ENCODE data around the gene BHLHE23.
"Not testable (repeated sequence)": the region's sequence is repeated elsewhere in the genome, so short reads cannot be mapped to it uniquely, and the experiment has no call there.

BHLHE23 gene

DNA sequence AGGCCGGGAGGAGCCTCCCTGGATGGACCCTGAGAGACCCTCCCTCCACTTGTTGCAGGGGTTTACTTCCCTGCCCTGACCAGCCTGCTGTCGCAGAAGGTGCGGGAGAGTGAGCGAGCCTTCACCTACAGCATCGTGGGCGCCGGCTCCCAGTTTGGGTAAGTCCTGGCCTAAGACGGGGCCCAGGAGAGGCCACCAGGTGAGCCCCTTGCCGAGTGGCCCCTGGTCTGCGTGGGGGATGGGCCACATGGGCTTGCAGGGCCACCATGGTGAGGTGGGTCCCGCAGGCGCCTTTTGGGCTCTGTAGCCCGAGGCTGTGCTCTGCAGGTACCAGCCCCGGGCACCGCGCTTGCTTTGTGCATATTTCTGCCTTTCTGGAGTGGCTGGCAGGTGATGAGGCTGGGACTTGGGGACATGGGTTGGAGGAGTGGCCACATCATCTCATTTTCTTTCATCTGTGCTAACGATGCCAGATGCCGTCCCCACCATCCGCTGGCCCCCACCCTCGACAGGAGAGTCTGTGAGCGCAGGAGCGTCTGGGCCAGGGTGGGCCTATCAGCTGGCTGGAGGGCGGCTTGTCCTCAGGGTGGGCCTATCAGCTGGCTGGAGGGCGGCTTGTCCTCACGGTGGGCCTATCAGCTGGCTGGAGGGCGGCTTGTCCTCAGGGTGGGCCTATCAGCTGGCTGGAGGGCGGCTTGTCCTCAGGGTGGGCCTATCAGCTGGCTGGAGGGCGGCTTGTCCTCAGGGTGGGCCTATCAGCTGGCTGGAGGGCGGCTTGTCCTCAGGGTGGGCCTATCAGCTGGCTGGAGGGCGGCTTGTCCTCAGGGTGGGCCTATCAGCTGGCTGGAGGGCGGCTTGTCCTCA, 46.1 kb downstream of the BHLHE23 start:
- not testable (repeated sequence) for DNase-seq (ENCODE audit: low read depth)

DNA sequence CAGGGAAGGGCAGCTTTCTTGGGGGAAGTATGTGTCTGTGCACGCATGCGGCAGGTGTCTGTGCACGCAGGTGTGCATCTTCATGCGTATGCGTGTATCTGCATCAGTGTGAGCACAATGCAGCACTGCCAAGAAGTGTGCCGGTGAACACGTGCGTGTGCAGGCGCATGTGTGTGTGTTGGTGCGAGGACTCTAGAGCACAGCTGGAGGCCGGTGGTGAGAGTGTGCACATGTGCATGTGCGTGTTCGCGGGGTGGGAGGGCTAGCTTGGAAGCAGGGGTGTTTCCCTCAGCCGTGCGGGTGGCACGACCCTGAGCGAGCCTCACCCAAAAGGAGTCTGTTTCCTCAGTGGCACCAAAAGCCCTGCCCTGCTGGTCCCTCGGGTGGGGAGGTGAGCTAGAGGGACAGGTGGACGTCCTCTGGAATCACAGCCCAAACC, 46.7 kb downstream of the BHLHE23 start:
- no peak for DNase-seq (ENCODE audit: low read depth)

DNA sequence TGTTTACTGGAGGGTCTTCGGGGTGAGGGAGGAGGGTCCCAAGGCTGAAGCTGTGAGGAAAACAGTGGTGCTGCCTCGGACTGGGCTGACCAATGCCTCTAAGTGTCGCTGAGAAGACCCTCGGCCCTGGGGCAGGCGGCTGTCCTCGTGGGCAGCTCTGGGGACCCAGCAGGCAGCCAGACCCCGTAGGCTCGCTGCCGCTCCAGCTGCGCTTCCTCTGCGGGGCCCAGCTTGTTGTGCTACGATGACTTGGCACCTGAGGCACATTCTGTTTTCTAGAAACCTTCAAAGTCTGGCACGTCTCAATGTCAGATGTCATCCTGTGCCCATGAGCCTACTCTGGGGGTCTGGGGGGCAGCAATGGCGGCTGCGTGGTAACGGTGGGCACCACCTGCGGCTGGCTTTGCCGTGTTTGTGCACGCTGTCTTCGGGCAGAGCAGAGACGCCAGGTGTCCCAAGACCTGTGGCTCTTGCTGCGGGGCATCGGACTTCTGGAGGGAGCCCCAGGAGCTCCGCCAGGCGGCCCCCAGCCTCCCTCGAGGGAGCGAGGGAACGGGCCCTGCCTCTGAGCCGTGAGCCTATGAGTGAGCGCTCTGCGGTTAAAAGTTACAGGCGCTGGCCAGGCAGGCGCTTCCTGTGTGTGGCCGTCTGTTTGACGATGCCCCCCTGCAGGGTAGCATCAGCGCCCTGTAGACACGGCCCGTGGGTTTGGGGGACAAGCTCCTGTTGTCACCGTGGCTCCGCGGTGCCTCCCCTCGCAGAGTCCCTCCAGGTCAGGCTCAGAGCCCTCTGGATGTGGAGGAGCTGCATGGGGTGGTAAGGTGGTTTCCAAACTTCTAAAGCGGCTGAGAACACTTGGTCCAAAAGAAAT, 47.4 kb downstream of the BHLHE23 start:
- no peak for DNase-seq (ENCODE audit: low read depth)

DNA sequence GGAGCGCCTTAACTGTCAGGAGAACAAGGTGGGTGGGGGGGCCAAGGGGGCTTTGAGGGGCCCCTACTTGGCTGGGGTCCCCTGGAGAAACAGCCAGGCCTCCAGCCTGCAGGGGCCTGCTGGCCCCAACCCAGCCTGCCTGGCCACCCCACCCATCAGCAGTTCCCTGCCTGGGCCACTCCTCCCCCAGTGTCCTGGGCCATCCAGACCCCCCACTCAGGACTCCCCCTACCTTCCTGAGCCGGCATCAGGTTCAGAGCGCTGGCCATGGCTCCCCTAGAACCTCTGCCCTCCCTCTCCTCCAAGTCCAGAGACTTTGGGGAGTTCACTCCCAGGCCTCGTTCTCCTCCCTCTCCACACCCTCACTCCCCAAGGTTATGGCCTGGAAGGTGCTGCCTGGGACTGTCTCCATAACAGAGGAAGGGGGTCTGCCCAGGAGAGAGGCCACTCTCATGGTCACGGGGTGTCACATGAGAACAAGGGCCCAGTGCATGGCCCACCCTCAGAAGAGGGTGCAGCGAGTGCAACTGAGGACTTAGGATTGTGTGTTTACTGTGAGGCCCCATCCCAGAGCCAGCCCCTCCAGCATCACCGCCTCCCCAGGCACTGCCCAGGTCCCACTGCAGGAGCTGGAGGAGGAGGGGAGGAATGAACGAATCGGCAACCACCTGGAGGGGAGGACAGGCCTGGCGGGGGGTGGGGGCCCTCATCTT, 48.2 kb downstream of the BHLHE23 start:
- DNase-seq (ENCODE audit: low read depth), result no peak

DNA sequence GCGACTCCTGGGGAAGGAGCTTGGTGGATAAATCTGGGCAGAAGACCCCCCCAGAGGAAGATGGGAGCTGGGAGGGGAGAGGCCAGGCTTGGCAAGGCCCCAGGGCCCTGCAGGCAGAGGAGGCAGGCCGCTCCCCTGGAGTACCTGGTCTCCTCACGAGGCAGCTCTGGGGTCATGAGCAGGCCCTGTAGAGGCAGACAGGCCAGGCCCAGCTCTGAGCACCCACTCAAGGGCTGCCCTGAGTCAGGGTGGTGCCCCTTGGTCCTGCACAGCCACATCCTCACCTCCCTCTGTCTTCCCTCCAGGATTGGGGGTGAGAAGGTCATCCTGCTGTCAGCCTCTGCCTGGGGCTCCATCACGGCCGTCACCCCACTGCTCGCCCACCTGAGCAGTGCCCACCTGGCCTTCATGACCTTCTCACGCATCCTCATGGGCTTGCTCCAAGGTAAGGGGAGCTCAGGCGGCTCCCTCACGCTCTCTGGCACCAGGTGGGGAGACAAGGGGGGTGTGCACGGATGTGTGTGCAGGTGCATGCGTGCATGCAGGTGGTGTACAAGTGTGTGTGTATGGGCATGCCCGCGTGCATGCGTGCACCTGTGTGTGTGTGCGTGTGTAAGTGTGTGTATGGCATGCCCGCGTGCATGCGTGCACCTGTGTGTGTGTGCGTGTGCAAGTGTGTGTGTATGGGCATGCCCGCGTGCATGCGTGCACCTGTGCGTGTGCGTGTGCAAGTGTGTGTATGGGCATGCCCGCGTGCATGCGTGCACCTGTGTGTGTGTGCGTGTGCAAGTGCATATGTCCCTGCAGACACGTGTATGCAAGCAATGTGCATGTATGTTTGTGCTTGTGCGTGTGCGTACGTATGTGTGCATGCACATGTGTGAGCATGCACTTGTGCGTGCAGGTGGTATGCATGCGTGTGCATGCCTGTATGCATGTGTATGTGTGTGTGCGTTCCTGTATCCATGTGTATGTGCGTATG, 49.3 kb downstream of the BHLHE23 start:
- no peak for DNase-seq (ENCODE audit: low read depth)

DNA sequence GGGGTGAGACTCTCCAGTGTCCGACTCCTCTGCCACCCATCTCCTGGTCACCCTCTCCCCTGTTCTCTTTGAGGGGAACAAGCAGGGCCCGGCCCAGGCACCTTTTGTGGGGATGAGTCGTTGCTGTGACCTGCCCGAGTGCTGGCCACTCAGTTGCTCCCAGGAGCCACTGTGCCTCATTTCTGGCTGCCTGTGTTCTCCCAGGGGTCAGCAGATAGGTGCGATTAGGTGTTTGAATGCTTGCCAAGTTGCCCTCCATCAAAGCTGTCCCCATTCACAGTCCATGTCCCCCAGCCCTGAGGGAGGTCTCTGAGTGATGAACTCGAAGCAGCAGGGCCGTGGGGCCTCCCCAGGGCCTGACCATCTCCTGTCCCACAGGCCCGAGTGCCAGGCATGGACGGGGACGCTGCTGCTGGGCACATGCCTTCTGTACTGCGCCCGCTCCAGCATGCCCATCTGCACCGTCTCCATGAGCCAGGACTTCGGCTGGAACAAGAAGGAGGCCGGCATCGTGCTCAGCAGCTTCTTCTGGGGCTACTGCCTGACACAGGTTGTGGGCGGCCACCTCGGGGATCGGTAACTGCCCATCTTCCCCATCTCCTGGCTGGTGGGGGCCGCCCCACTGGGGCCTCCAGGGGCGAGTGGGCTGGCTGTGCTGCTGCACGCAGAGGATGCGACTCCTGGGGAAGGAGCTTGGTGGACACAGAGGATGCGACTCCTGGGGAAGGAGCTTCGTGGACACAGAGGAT, 50.2 kb downstream of the BHLHE23 start:
- no peak for DNase-seq (ENCODE audit: low read depth)

All from fibroblast of the conjunctiva (primary cell).